ENCODE measurements around the gene SAA1.
"Not testable (repeated sequence)": the region's sequence is repeated elsewhere in the genome, so short reads cannot be mapped to it uniquely, and the experiment has no call there.

SAA1 gene

DNA sequence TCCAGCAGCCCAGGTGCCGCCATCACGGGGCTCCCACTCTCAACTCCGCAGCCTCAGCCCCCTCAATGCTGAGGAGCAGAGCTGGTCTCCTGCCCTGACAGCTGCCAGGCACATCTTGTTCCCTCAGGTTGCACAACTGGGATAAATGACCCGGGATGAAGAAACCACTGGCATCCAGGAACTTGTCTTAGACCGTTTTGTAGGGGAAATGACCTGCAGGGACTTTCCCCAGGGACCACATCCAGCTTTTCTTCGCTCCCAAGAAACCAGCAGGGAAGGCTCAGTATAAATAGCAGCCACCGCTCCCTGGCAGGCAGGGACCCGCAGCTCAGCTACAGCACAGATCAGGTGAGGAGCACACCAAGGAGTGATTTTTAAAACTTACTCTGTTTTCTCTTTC is at the start of gene SAA1:
SAA1 (plus strand) TSS at position 316 of the 400 bp plus-strand sequence. CDS start 624 bp downstream, outside the sequence.
- DNase-seq = no peak

DNA sequence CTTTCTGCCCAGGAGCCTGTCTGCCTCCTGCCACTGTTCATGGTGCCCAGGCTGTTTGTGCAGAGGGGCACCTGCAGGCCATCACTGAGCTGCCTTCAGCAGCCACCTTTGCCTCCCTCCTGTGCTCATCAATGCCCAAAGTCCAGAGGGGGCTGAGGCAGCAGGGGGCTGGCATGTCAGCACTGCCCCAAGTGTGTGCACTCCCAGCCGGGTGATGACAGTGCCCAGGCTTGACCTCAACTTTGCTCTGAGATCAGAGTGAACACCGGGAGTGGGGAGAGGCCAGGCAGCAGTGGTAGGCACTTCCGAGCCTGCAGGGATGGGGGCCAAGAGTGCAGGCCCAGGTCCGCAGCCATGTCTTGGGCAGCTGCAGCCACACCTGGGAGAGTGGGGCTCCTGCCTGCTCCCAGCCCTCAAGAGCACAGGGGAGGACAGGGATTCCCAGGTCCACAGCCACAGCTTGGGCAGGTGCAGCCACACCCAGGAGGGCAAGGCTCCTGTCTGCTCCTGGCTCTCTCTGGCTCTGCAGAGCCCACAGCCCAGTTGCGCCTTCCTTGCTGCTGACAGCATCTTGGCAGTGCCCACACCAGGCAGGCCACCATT is 44.7 kb upstream of the SAA1 start:
- no peak for DNase-seq

DNA sequence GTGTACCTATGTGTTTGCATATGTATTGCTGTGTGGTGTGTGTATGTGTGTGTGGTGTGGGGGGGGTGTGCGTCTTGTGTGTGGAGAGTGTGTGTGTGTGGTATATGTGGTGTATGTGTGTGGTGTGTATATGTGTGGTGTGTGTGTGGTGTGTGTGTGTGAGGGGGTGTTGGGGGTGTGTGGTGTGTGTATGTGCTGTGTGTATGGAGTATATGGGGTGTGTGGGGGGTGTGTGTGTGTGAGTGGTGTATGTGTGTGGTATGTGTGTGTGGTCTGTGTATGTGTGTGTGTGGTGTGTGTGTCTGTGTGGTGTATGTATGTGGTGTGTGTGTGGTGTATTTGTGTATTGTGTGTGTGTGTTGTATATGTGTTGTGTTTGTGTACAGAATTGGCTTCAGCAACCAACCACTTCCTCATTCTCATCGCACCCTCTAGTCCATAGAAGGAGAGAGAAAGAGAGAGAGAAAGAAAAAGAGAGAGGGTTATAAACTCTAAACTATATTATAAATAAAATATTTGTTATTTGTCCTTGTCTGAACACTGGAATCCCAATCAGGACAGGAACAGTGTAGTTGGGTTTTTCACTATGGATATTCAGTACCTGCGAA is 43.1 kb upstream of the SAA1 start:
- DNase-seq = no peak

DNA sequence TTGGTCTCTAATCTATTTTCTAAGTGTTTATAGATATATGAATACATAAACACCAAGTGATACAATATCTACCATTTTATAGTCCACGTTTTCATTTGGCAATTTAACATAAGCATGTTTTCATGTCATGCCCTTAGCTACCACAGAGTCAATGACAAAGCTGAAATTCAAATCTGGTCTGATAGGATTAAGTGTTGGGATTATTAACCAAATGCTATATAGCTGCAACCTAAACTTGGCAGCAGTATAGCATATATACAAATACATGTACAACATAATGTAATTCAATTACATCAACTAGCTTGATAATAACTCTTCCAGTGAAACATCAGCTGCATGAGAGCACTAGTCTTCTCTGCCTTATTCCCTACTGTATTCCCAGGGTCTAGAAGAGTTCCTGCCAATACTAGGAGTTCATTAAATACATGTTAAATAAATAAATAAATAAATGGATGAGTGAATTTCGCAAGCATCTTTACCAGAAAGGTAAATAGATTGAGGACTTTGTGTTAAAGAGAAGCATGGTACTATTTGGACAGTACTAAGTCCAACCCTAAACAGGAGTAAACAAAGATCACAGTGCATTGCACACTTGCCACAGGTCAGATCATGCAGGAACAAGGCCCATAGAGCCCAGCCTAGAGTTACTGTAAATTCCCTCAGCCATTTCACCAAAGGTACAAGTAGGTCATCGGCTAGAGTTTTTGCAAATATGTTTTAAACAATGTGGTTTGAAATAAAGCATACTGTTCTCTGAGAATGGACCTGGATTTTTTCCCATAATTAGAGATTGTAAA is 42.3 kb upstream of the SAA1 start:
- DNase-seq = no peak

DNA sequence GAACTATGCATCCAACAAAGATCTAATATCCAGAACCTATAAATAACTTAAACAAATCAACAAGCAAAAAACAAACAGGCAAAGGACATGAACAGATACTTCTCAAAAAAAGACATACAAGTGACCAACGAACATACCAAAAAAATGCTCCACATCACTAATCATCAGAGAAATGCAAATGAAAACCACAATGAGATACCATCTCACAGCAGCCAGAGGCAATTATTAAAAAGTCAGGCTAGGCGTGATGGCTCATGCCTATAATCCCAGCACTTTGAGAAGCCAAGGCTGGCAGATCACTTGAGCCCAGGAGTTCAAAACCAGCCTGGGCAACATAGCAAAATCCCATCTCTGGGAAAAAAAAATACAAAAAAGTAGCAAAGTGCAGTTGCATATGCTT is 40.2 kb upstream of the SAA1 start:
- no peak for DNase-seq

DNA sequence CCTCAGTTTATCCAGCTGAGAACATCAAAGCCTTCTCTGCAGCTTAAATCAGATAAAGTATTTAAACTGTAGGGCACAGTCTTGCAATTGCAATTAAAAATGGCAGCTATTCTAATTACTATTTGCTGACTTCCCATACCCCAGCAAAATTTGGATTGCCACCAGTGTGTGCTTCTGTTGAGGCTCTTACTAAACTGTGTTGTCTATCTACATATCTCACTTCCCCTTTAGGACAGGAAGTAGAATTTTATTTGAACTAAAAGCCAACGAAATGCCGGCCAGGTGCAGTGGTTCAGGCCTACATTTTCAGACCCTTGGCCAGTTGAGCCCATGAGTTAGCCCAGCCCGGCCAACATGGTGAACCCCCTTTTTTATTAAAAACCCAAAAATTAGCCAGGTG is 36.6 kb upstream of the SAA1 start:
- no peak for DNase-seq

DNA sequence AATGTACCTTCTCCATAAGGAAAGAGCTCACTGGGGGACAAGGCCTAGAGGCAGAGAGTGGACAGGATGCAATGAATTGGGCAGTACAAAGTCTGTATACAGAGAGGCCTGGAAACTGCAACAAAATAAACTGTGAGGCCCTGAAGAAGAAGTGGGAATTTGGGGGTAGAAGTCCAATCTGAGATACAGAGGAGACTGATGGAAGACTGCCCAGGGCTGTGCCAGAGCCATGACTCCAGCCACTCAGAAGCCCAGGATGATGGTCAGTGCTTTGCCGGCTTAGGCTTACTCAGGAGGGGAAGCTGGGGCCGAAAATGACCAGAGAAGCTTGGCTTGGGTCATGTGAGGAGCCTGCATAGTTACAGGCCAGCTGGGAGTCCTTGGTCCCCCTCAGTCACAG is 35.2 kb upstream of the SAA1 start:
- DNase-seq = no peak

DNA sequence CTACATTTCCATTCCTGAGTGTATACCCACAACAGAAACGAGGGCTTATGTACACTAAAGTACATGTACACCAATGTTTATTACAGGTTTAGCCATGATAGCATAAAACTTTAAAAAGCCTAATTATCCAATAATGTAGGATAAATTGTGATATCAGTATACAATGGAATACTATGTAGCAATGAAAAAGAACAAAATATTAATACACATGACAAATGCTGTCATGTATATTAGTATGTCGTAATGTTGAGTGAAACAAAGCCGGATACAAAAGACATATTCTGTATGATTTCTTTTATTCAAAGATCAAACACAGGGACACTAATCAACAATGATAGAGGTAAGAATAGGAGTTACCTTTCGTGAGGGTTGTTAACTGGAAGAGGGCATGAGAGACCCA is 32.2 kb upstream of the SAA1 start:
- DNase-seq = no peak

DNA sequence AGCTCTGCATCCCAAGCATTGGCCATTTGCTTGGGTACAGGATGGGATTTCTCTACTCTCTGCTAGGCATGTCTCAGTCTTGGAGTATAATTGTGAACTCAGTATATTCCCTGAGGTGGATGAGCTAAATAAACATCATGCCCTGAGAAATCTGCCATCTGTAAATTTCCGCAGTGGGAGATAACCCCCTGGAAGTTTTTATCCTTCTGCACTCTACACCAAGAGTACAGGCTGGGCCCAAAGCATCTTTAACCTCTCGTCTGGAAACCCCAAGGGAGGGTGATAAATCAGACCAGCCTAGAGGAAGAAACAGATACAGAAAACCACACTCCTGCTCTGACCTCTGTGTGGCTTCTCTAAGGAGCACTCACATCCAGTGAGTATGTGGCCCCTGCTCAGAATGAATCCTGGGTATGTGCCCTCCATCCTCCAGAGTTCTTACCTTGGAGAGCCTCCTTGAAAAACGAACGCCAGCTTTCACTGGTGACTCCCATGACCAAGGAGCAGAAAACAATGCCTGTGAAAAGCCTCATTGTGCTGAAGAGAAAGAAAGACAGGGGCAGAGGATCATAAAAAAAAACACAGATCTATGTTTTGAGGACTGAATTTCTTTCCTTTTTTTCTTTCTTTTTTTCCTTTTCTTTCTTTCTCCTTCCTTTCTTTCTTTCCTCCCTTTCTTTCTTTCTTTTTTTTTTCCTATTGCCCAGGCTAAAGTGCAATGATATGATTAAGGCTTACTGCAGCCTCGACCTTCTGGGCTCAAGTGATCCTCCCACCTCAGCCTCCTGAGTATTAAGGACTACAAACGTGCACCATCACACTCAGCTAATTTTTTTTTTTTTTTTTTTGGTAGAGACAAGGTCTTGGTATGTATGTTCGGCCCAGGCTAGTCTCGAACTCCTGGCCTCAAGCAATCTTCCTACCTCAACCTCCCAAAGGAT is 30.4 kb upstream of the SAA1 start:
- no peak for DNase-seq

DNA sequence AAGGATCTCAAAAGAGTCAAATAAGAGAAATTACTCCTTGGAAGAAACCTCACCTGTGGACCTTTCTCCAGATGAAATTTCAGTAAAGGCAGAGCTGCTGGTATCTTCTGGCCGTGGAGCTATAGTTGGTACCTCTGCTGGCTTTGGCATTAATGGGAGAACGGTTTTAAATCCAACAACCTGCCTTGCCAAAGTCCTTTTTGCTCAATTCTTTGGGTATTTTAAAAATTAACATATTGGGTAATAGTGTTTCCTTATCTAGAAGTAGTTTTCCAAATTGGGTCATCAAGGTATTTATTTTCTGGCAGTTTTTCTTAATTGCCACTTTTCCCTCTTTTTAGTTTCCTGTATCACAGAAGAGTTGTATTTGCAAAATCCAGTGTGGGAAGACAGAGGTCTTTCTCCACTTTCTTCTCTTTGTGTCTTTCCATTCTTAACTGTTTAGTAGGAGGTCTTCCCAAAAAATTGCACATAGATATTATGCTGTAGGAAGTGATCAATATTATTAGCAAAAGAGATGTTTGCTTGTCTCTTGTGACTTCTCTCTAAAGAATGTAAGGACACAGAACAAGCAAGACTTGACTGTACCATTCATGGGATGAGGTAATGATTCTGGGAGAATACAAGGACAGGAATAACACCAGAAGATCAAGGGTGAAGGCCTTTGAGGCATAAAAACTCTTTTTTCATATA is 29.3 kb upstream of the SAA1 start, which contains the start of gene SAA4:
SAA4 (minus strand) TSS at position 139 of the 693 bp plus-strand sequence. CDS start 876 bp downstream, outside the sequence.
- DNase-seq = no peak

DNA sequence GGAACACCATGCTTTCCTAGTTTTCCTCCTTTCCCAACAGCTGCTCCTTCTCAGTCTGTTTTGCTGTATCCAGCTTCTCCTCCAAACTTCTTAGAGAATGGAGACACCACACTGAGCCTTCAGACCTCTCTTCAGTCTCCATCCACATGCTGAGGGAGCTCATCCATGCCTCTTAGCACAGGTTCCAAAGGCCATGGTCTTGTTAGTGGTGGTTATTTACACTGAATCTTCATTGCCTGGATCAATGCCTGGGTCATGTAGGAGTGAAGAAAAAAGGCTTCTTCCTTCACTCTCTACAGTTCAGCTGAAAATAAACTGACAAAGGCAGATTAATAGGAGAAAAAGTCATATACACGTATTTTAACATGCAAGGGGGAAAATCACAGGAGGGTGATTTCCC is 26.4 kb upstream of the SAA1 start:
- no peak for DNase-seq

DNA sequence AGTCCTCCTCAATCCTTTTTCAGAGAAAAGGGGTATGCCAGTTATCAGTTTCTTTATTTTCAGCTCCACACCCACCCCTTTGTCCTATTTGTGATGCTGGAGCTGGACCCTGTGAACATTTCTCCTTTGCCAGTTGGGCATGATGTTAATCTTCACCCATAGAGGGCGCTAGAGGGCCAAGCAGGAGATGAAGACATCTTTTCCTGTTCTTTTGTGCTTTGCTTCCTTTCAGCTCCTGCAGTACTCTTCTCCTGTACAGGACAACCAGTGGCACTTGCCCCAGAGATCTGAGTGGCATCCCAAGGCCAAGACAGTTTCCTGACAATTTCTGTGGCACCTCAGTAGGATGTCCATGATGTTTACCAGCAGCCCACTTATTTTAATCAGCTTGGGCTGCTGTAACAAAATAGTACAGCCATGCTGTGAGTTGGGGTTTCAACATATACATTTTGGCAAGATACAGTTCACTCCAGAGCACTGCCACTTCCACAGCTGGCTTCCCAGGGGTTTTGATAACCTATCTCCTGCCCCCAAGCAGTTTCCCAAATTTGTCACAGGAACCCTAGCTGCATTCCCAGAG is 22.2 kb upstream of the SAA1 start:
- peak; percentile 70 for DNase-seq

DNA sequence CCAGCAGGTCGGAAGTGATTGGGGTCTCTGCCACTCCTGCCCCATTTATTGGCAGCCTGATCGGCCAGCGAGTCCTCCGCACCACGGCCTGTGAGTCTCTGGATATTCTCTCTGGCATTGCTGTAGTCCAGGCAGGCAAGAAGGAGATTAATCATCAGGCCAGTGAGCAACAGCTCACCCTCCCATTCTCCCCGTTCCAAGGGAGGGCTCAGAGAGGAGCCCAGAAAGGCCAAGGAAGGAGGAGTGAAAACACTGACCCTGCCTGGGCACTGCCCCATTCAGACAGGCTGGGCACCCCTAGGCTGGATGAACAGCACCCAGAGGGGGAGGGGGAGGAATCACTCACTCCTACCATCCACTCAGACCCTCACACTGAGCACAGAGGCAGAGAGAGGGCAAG is 20.7 kb upstream of the SAA1 start:
- no peak for DNase-seq

DNA sequence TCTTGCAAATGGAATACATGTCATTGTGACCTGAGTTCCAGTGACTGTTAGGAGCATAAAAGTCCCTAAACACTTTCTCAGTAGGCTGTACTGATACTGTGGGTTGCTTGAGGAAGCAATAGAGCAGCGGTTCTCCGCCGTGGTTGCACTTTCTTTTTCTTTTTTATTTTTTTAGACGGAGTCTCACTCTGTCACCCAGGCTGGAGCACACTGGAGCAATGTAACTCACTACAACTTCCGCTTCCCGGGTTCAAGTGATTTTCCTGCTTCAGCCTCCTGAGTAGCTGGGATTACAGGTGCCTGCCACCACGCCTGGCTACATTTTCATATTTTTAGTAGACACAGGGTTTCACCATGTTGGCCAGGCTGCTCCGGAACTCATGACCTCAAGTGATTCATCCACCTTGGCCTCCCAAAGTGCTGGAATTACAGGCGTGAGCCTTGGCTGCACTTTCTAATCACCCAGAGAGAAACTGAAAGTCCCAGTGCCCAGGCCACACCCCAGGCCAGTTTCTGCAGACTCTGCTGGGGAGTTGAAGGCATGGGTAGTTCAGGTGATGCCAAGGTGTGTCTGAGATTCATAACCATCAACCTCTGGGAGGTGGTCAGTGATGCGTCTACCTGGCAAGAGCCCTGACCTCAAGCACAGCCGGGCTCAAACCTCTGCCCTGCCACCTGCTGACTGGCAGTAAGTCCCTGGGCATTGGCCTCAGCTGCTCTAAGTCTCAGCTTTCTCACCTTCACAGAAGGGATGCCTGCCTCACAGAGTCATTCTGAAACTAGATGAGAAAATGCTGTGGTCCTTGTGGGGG is 19.5 kb upstream of the SAA1 start:
- DNase-seq = peak; percentile 23

DNA sequence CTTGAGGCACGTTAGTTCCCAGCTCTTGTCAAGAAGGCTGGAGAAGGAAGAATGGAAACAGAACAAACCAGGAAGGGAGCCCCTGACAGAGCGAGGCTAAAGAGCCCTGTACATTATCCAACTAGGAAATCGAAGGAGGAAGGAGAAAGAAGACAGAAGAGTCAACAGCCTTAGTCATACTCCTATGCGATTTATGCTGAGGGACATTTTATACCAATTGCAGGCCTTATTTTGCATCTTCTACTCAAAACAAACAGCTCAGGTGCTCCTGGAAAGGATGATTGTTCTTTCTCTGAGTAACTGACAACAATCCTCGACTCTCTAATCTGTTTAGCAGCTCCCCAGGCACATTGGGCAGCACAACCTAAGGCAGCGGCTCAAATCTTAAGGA is 18.9 kb upstream of the SAA1 start:
- DNase-seq = not testable (repeated sequence)

DNA sequence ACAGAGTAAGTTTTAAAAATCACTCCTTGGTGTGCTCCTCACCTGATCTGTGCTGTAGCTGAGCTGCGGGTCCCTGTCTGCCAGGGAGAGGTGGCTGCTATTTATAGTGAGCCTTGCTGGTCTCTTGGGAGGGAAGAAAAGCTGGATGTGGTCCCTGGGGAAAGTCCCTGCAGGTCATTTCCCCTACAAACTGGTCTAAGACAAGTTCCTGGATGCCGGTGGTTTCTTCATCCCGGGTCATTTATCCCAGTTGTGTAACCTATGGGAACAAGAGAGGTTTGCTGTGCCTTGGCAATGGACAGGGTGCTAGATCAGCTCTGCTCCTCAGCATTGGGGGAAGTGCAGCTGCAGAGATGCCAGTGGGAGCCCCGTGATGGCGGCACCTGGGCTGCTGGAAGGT is 17.5 kb upstream of the SAA1 start, which contains the start of gene SAA2:
SAA2 (minus strand) TSS at position 108 of the 400 bp plus-strand sequence. CDS start 657 bp downstream, outside the sequence.
- no peak for DNase-seq

DNA sequence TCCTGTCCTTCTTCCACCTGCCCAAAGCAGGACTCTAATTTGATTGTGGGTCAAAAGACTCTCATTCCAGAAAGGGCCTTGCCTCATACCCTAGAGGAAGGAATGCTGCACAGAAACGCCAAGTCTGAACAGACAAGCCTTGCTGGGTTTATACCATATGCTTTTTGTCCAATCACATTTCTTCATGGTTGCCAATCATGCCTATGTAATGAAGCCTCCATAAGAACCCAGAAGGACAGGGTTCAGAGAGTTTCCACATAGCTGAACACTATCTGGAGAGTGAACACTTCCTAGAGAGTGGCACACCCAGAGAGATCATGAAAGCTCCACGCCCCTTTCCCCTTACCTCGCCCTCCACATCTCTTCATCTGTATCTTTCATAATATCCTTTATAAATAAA is 12.8 kb upstream of the SAA1 start:
- no peak for DNase-seq

DNA sequence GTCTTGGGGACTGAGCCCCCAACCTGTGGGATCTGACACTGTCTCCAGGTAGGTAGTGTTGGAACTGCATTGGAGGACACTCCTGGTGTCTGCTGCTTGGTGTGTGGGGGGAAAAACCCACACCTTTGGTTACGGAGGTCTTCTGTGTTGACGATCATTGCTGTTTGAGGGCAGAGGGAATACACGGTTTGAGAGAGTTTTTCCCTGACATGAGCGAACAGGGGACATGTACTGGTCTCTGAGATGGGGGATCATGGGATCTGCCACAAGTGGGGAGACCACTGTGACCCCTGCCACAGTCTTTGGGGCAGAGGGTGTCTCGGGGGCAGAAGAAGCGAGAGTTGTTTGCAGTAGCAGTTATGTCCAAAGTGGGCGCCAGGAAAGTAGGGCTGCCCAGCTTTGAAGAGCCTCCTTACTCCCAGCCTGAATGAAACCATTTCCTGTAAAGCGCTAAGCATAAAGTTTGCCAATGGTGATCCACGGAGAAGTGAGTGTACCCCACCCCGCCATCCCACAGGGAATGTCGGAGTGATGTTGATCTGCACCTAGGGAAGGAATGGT is 12.2 kb upstream of the SAA1 start:
- DNase-seq = no peak

DNA sequence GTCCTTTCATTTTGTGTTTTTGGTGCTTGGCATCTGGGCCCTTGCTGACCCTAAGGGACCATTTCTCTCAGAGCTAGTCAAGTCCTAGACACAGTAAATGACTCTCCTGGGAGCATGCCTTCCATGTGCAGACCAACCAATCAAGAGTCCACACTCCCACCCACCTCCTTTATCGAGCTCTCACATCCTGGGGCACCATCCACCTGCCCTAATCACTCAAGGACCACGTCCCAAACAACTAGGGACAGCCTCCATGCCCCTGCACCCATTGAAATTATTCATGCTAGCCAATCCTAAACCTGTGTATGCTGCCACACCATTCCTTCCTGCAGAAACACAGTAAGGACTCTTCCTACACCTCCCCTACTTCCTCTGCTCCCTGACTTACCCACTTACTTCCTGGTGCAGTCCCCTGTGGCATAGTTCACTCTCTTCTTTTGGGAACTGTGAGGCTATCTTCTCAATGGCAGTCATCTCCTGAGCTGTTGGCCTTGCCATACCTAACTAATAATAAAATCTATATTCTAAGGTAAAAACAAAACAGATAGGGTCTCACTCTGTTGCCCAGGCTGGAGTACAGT is 11.2 kb upstream of the SAA1 start:
- DNase-seq = no peak

DNA sequence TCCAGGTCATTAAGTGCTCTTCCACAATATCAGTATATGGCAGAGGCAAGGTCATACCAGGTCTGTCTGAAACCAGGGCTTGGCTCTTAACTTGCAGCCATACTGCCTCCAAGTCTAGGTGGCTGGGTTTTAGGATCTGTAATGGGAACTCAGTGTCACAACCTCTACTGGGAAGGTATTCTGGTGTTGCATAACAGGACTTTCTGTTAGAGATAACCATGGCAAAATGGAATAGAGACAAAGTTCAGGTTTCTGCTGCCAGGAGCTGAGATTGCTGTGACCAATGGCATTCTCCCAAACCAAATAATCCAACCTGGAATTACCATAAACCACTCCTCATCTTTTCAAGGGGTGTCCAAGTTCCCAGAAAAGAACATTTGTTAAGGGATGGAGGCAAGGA is 6.8 kb upstream of the SAA1 start:
- DNase-seq = no peak
